DOHH2 (cell line): ENCODE data around the gene VCL.

Experiments used
- CTCF ChIP-seq: fragments of 200-600 bp; sonication (generic); IDR thresholded peaks from one replicate; pipeline ENCODE4 v1.5.1; 2014; ENCODE audit warnings: antibody characterized with exemption, mild to moderate bottlenecking, low read depth, low read length; ENCODE audit not compliant: poor library complexity, severe bottlenecking
- EZH2phosphoT487 ChIP-seq: fragments of 200-600 bp; sonication (generic); IDR thresholded peaks from 2 replicates; pipeline ENCODE4 v1.6.1; 2017; ENCODE audit warnings: borderline replicate concordance, mild to moderate bottlenecking, antibody characterized with exemption, low read length, moderate library complexity, mixed read lengths

- TF ChIP-seq CTCF (no peak), EZH2phosphoT487 (no peak)
Observed at GRCh38 chr10:74096777-74097176, 98.9 kb downstream of the VCL start.
